Adipose tissue (tissue), 3 donors: Measurements from ENCODE around the gene SMAD1. TPM values are rescaled to one million over a fixed set of nuclear protein-coding genes. Genes with fewer than 3 reads are reported as not detected.

ENCODE experiments used
- H3K27ac ChIP-seq: one replicate; pipeline ENCODE4 v1.5.1; 2013; ENCODE audit warnings: low read depth, low read length
- WGBS, 3 donors: extraction: QIAGEN DNeasy Blood & Tissue Kit; methylation state at CpG; one replicate each; pipeline ENCODE4 v1.1.7; 2013; 5-methylcytosine and 5-hydroxymethylcytosine counted together
- polyA plus RNA-seq, 3 donors: library from polyadenylated mRNA; stranded (reverse); fragments of 200-250 nt; gene quantifications; one replicate each; pipeline ENCODE4 v1.2.3, GENCODE V29; 2013
- donor health status: healthy with polysubstance abuse.
- donor health status: Bipolar disorder and iron deficiency.
- donor health status: healthy.

Gene SMAD1
- polyA plus RNA-seq, 3 donors: 8.0 to 12.9 (median 11.3) TPM

DNA sequence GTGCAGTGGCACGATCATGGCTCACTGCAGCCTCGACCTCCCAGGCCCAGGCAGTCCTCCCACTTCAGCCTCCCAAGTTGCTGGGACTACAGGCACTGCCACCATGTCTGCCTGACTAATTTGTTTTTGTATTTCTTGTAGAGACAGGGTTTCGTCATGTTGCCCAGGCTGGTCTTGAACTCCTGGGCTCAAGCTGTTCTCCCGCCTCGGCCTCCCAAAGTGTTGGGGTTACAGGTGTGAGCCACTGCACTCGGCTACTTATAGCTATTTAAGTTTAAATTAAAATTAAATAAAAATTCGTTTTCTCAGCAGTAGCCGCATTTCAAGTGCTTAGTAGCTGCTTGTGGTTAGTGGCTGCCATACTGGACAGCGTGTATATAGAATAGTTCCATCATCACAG, 3.5 kb downstream of the SMAD1 start:
- 82 to 90% (median 82%) methylated on average over 9 of the region's 9 CpGs for WGBS, 3 donors
- H3K27ac ChIP-seq: no peak overlapping the region

DNA sequence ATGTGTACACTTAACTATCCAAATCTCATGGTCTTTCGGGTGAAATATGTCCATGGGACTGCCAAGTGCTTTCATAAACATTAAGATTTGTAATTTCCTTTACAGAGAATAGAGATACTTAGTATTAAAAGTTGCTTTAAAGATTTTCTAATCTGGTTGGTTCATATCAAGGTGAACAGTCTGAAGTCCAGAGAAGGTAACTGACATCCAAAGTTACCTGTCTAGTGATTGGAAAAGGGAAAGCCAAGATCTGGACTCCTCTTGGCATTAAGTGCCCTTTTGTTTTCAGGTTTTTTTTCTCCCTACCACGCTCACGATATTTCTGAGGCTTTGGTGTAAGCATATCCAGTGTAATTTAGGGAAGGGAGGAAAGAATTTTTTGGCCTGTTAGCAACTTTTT, 5.0 kb downstream of the SMAD1 start:
- 19 to 71% (median 71%) methylated on average over 3 of the region's 3 CpGs for WGBS, 3 donors
- no peak overlapping the region for H3K27ac ChIP-seq

DNA sequence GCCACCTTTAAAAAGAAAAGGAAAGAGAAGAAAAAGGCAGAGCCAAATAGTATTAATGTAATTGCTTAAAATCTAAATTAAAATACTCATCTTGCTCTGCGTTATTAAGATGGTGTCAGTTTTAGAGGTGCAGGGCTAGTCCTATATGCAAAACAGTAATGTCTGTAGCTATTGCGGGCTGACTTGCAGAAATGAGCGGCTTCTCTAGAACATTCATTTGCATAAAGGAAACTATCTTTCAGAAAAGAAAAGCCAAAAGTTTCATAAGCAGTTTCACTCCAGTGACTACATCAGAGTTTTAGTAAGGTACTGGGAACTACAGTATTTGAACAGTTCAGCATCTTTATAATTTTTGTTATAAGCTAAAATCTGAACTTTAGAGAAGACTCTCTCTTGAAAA, 6.0 kb downstream of the SMAD1 start:
- WGBS, 3 donors: 36 to 76% (median 49%) methylated on average over 3 of the region's 3 CpGs
- H3K27ac ChIP-seq: no peak overlapping the region

DNA sequence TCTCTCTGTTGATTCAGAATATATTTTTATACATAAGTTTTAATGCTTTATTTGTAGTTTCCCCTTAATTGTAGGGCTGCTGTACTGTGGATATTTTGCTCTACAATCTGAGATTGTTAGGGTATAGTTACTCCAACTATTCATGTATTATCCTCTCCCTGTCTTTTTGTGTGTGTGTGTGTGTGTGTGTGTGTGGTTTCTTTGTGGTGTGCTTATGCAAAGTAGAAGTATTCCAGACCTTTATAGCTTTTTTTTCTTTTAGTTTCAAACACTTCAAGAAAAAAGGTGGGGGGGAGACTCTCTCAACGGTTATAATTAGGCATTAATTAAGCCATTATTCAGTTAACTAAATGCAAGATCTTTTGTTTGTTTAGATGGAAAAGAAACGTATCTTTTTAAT, 6.7 kb downstream of the SMAD1 start:
- H3K27ac ChIP-seq: no peak overlapping the region
- 68 to 75% (median 69%) methylated on average over 2 of the region's 2 CpGs for WGBS, 3 donors

DNA sequence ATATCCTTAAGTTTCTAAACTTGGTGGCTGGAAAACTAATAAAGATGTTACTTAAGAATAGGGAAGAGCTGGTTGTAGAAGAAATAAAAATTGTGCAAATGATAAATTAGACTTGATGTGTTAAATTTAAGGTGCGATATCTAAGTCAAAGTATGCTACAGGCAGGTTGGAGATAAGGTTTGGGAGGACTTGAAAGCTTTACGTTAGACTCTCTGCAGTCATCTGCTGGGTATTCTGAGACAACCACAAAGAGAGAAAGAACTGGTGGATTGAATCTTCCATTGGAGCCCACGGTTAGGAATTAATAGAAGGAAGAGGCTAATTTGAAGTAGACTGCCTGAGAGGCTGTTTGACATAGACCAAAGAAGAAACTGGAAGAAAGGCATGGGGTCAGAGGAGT, 7.9 kb downstream of the SMAD1 start:
- WGBS, 3 donors: 85 to 86% (median 86%) methylated on average over 3 of the region's 3 CpGs
- no peak overlapping the region for H3K27ac ChIP-seq

DNA sequence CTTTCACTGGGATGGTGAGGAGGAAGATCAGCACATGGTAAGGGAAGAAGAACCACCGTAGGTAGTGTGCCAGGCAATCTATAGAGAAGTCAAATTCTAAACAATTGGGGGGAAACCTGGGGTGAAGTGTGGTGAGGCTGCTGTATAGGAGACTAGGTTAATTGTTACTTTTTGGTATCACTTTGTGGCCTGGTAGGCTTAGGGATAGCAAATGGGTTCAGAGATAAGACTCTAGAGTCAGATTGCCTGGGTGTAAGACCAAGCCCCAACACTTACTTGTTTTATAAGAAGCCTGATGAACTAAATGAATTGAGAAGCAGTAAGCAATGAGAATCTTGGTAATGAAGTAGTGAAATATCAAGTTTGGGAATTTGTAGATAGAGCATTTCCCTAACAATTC, 8.7 kb downstream of the SMAD1 start:
- H3K27ac ChIP-seq: no peak overlapping the region
- whole genome bisulfite sequencing, 3 donors: 74 to 88% (median 80%) methylated on average over 1 of the region's 1 CpG

DNA sequence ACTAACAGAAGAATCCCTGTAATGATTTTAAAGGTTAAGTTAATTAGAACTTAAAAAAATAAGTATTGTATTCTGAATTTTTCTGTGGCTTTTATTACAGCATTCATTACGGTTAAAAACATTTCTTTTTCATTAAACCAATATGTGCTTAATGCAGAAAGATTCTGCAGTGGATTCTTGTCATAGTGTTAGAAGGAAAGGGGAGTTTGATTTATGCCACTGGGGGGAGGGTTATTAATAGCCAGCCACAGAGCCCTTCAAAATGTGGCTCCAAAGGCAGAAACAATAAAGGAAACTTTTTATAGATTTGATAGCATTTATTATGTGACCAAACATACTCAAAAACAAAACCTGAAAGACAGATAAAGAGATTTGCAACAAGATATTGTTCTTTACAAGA, 9.1 kb downstream of the SMAD1 start:
- 78 to 90% (median 85%) methylated on average over 1 of the region's 1 CpG for WGBS, 3 donors
- H3K27ac ChIP-seq: no peak overlapping the region

DNA sequence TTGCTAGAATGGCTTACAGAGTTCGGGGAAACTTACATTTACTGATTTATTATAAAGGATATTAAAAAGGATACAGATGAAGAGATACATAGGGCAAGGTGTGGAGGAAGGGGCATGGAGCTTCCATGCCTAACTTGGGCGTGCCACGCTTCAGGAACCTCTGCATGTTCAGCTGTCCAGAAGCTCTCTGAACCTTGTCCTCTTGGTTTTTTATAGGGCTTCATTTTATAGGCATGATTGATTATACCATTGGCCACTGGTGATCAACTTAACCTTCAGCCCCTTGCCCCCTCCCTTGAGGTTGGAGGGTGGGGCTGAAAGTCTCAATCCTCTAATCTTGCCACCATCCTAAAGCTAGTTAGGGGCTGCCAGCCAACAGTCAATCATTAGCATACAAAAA, 10.7 kb downstream of the SMAD1 start:
- WGBS, 3 donors: 94 to 98% (median 97%) methylated on average over 3 of the region's 3 CpGs

DNA sequence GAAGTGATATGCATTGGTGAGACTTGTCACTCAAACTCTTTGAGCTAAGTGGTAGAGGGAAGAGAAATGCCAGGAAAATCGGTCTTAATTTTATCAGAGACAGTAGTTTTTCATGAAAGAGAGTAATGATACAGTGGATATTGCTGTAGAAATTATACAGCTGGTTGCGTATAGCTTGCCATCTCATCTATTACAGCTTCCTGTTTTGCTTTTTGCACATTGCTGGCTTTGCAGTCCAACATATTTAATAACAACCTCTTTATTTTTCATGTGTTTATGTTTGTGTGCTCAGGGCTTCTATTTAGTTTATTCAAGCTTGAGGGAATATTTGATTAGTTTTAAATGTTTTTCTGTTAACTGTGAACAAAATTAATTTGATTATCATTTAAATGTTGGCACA, 11.5 kb downstream of the SMAD1 start:
- no peak overlapping the region for H3K27ac ChIP-seq
- 41 to 55% (median 48%) methylated on average over 2 of the region's 2 CpGs for WGBS, 3 donors

More for the DNA sequence above, 10.7 kb downstream of the SMAD1 start:
- H3K27ac ChIP-seq: no peak overlapping the region

DNA sequence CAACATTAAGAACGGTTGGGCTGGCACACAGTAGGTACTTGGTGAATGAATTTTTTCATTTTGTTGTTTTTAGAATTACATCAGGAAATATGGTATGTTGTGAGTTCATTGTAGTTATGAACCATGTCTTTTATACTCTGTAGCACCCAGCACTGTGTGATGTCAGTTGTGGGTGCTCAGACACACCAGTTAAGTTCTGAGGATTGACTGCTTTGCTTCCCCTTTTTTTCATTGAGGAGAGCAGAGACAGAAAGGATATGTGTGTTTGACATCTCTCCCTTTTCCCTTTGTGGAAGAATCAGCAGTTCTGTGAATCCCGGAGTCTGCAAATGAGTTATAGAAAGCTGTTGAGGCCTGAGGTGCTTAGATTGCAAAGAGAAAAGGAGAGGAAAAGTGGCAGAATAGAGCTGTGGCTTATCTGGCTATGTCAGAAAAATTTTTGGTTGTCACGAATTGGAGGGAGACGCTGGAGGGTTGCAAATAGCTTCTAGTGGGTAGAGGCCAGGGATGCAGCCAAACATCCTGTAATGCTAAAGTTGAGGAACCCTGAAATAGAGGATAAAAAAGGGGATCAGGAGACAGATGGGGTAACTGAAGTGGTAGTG, 13.1 kb downstream of the SMAD1 start:
- WGBS, 3 donors: 52 to 69% (median 55%) methylated on average over 4 of the region's 4 CpGs
- H3K27ac ChIP-seq: no peak overlapping the region

DNA sequence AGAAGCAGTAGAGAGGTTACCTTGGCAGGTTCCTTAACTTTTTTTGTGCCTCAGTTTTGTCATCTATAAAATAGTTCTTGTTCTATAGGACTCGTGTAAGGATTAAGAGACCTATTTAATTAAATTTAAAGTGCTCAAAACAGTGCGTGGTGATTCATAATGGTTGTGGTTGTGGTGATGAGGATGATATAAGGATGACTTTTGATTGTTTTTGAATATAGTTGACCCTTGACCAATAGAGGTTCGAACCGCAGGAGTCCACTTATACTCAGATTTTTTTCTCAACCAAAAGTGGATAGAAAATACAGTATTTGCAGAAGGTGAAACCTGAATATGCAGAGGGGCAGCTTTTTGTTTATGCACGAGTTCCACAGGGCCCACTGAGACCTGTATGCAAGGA, 14.6 kb downstream of the SMAD1 start:
- 92 to 95% (median 92%) methylated on average over 5 of the region's 5 CpGs for WGBS, 3 donors
- H3K27ac ChIP-seq: no peak overlapping the region

DNA sequence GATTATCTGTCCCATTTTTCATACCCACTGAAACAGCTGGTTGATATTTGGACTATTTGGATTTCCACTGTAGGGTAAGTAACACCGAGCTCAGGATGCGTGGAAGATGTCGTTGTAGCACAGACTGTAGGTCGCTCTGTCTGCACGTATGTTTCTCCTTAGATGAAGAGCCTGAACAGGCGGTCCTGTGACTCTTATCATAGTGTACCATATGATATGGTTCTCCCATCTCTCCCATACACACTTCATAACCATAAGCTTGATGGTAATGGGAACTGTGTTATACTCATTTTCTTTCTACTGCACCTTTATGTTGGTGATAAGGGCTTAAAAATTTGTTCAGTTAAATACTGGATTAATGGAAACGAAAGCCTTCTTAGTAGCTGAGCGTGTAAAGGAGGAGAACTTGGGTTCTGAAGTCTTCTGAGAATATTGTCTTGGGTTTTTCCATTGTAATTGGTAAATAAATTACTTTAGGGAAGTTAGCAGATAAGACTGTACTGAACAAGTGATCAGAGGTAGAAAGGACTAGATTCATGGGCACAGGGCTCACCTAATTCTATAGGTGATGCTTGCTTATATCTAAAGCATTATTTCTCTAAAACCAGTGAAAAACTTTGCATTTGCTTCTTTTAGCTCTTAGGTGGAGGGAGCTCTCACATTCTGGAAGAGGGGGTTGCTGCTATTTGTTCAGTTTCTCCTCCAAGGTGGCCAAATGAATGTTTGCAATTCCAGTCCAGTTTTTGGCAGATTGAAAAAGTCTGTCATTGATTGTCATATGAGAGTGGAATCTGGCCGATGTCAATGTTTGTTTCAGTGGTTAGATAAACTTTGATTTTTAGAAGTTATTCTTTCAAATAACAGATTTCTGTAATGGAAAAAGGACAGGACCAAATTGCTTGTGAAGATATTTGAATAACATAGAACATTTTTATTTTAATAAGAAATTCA, 15.8 kb downstream of the SMAD1 start:
- H3K27ac ChIP-seq: no peak overlapping the region
- 86 to 87% (median 86%) methylated on average over 9 of the region's 9 CpGs for WGBS, 3 donors

DNA sequence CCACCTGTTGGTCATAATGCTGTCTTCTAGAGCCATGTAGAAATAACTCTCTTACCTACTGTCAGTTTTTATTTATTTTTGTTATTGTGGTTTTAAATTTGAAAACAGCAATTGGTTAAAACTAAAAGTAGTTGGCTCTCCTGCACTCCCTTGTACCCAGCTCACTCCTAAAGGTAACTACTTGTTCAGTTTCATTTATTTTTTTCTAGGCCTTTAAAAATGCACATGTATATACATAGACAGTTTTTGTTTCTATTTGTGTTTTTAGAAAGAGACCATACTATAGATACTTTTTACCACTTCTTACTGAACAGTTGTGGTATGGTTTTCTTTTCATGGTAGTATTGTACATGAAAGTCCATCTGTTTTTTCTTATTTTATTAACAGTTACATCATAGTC, 16.8 kb downstream of the SMAD1 start:
- H3K27ac ChIP-seq: no peak overlapping the region

DNA sequence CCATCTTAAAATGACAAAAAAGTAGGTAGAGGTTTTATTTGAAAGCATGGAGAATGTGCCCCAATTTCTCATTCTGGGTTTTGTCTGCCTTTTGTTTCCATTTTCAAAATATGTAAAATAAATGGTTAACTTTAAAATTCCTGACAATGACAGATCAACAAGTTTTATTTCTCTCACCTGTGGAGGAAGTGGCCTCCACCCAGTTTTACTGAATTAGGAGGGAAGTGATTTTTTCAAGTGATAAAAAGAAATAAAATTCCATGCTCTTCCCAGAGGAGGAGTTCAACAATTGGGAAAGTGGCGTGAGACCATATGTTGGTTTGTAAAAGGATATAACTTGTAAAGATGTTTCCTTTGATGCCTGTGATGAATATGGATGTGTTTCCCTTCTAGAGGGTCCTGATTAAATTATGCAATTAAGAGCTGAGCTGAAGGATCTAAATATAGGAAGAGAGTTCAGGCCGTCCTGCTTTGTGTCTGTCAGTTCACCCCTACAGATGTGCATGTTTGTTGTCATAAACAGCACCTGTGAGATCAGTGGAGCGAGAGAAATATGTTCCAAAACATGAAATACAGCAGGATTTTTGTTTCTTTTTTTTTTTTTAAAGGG, 19.5 kb downstream of the SMAD1 start:
- no peak overlapping the region for H3K27ac ChIP-seq
- 54 to 75% (median 56%) methylated on average over 3 of the region's 3 CpGs for WGBS, 3 donors

DNA sequence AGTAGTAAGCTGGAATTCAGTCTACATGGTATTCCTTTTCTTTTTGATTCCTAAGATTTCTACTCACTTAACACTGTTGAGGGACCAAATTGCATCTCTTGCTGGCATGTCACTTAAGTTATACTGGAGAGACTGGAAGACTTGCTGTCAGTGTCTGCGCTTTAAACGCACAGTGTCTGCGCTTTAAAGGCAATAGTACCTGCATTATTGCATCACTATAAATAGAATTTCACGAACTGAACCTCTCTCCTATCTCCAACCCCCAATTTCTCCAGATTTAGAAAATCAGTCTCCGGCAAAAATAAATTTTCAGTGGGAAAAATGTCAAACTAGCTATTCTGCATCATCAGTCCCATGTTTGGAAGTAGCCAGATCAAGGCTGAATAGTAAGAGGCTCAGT, 21.2 kb downstream of the SMAD1 start:
- 86 to 94% (median 87%) methylated on average over 5 of the region's 5 CpGs for WGBS, 3 donors
- no peak overlapping the region for H3K27ac ChIP-seq

DNA sequence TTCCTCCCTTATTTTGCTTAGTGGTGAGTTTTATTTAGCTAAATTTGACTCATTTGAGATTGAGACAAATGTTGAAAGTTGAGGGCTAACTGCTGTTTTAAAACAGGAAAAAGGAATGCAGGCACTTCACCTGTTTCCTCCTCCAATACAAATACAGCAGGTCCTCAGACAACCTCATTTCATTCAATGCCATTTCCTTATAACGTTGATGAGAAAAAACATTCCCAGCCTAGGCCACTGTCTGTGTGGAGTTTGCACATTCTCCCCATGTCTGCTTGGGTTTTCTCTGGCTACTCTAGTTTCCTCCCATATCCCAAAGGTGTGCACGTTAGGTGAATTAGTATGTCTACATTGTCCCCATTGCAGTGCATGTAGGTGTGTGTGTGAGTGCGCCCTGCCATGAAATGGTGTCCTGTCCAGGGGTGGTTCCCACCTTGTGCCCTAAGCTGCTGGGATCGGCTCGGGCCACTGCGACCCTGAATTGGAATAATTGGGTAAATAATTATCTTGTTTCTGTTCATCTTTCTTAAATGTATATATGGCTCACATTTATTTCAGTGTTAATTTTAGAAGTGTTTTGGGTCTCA, 21.9 kb downstream of the SMAD1 start:
- WGBS, 3 donors: 63 to 70% (median 69%) methylated on average over 6 of the region's 6 CpGs
- no peak overlapping the region for H3K27ac ChIP-seq

DNA sequence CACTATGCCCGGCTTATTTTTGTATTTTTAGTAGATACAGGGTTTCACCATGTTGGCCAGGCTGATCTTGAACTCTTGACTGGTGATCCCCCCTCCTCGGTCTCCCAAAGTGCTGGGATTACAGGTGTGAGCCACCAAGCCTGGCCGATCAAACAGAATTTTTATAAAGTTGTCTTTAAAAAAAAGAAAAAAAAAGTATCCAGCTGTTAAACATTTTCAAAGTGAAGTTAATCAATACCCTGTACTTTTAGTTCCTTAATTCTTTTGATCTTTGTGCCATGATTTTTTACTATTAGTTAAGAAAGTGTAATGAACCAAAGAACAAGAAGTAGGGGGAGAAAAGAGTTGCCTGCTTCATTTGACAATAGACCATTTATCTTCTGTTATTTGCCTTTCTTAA, 24.3 kb downstream of the SMAD1 start:
- WGBS, 3 donors: 75 to 96% (median 92%) methylated on average over 3 of the region's 3 CpGs
- no peak overlapping the region for H3K27ac ChIP-seq

DNA sequence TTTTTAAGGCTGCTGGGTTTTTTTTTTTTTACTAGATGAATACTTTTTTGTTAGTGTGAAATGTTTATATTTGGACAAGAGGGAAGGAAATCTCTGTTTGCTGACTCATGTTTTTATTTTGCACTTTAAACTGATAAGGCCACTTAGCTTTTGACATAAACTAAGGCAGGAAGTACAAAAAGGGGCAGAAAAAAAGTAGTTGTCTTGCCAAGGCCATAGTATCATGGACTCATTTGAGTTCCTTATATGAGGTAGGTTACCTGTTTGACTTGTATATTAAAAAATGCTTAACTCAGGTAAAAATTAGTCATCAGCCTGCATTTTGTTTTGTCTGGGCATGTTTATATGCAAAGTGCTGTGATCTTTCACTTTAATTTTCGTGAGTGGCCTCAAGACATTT, 26.0 kb downstream of the SMAD1 start:
- WGBS, 3 donors: 56 to 76% (median 75%) methylated on average over 1 of the region's 1 CpG
- H3K27ac ChIP-seq: no peak overlapping the region

DNA sequence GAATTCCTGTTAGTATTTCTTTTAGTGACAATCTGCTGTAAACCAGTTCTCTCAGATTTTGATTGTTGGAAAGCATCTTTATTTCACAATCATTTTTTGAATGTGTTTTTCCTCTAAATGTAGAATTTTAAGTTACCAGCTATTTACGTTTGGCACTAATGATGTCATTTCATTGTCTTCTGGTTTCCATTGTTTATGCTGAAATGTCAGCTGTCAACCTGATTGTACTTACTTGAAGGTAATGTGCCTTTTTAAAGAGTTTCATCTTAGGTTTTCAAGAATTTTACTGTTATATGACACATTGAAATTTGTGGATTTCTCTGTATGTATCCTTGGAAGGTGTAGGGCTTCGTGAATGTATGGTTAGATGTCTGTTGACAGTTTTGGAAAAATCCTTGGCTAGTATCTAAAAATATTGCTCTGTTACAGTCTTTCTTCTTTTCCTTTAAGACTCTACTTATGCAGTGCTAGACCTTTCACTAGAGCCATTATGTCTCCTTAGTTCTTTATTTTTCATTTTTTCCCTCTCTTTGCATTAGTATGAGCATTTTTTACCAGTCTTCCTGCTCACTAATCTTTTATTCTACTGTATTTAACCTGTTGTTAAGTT, 30.4 kb downstream of the SMAD1 start:
- WGBS, 3 donors: 73 to 88% (median 82%) methylated on average over 2 of the region's 2 CpGs
- H3K27ac ChIP-seq: no peak overlapping the region
